ENCODE data around the gene MCM3.

- TF ChIP-seq, protein P1, sequence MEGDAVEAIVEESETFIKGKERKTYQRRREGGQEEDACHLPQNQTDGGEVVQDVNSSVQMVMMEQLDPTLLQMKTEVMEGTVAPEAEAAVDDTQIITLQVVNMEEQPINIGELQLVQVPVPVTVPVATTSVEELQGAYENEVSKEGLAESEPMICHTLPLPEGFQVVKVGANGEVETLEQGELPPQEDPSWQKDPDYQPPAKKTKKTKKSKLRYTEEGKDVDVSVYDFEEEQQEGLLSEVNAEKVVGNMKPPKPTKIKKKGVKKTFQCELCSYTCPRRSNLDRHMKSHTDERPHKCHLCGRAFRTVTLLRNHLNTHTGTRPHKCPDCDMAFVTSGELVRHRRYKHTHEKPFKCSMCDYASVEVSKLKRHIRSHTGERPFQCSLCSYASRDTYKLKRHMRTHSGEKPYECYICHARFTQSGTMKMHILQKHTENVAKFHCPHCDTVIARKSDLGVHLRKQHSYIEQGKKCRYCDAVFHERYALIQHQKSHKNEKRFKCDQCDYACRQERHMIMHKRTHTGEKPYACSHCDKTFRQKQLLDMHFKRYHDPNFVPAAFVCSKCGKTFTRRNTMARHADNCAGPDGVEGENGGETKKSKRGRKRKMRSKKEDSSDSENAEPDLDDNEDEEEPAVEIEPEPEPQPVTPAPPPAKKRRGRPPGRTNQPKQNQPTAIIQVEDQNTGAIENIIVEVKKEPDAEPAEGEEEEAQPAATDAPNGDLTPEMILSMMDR (IDR thresholded peaks at IDR 0.05), result no peak
- no peak for TF ChIP-seq POLR2A (IDR thresholded peaks at IDR 0.05)
- TF ChIP-seq POLR2AphosphoS5 (IDR thresholded peaks at IDR 0.05), result no peak
Observed at GRCh38 chr6:52241819-52242218, 42.7 kb downstream of the MCM3 start.
